ENCODE measurements around the gene TMC6. TPM values are rescaled to one million over a fixed set of nuclear protein-coding genes. Genes with fewer than 3 reads are reported as not detected.

TMC6 gene
- total and polyA plus RNA-seq, 2 of the 13 experiments (the other 11 are each of a cell fraction or from before 2014, with no cell fraction given): 48.4 to 99.1 TPM

- TF ChIP-seq ZBTB40 (IDR thresholded peaks at IDR 0.05) (no peak), ZBTB40 (CRISPR knock-in tag; IDR thresholded peaks at IDR 0.05) (no peak), ZBTB33 (CRISPR knock-in tag; IDR thresholded peaks at IDR 0.05) (peak; percentile 70), ZSCAN21 (CRISPR knock-in tag; IDR thresholded peaks at IDR 0.05; ENCODE audit: borderline replicate concordance) (no peak), FOSL2 (CRISPR knock-in tag; IDR thresholded peaks at IDR 0.05) (peak; percentile 87), ZNF567 (CRISPR knock-in tag; IDR thresholded peaks at IDR 0.05; ENCODE audit: borderline replicate concordance) (no peak), MXI1 (IDR thresholded peaks at IDR 0.05; ENCODE audit: borderline replicate concordance, low read depth, low read length) (peak; percentile 47; the same call in 1 of the 3 replicates), ZNF205 (CRISPR knock-in tag; IDR thresholded peaks at IDR 0.05) (no peak), ZC3H13 (CRISPR knock-in tag; IDR thresholded peaks at IDR 0.05) (0 out of 2 replicates have a peak, but pooled peaks have one; percentile 23), XRCC5 (optimal IDR thresholded peaks at IDR 0.05; ENCODE audit: low read length) (peak; percentile 47), HMGA1 (CRISPR knock-in tag; conservative IDR thresholded peaks at IDR 0.05) (no peak), TEF (CRISPR knock-in tag; IDR thresholded peaks at IDR 0.05) (no peak), ZNF225 (CRISPR knock-in tag; IDR thresholded peaks at IDR 0.05) (0 out of 2 replicates have a peak, but pooled peaks have one; percentile 2), KDM2A (CRISPR knock-in tag; IDR thresholded peaks at IDR 0.05; ENCODE audit: borderline replicate concordance, low read depth) (peak; percentile 23; the same call in 1 of the 2 replicates)
- TF ChIP-seq, protein P1, sequence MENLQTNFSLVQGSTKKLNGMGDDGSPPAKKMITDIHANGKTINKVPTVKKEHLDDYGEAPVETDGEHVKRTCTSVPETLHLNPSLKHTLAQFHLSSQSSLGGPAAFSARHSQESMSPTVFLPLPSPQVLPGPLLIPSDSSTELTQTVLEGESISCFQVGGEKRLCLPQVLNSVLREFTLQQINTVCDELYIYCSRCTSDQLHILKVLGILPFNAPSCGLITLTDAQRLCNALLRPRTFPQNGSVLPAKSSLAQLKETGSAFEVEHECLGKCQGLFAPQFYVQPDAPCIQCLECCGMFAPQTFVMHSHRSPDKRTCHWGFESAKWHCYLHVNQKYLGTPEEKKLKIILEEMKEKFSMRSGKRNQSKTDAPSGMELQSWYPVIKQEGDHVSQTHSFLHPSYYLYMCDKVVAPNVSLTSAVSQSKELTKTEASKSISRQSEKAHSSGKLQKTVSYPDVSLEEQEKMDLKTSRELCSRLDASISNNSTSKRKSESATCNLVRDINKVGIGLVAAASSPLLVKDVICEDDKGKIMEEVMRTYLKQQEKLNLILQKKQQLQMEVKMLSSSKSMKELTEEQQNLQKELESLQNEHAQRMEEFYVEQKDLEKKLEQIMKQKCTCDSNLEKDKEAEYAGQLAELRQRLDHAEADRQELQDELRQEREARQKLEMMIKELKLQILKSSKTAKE (CRISPR knock-in tag; IDR thresholded peaks at IDR 0.05; ENCODE audit: borderline replicate concordance): 0 out of 2 replicates have a peak, but pooled peaks have one; percentile 38
Observed at GRCh38 chr17:78142119-78142861, 13.7 kb upstream of the TMC6 start (continued).

Data from HepG2 (cell line).